Mammary epithelial cell (primary cell): Measurements from ENCODE around the gene OR5H15.

ENCODE experiments used
- CTCF ChIP-seq, 2 donors: IDR thresholded peaks in 1 of 2; conservative IDR thresholded peaks in 1 of 2; 2 replicates each; pipeline ENCODE4 v1.5.1; 2011 to 2012; ENCODE audit warnings: inconsistent platforms in 2 of 2, low read length in 2 of 2, mild to moderate bottlenecking in 2 of 2, control low read depth in 1 of 2, low read depth in 1 of 2; ENCODE audit not compliant: insufficient read depth in 1 of 2; ENCODE audit errors: extremely low read depth in 1 of 2
- EZH2 ChIP-seq: IDR thresholded peaks from 2 replicates; pipeline ENCODE4 v1.6.1; 2012; ENCODE audit warnings: low read length, inconsistent platforms, borderline replicate concordance

GRCh38 chr3:98213276-98213675 is 46.8 kb downstream of the OR5H15 start:
- no peak for TF ChIP-seq CTCF (conservative IDR thresholded peaks at IDR 0.05 in 1 of 2, IDR thresholded peaks at IDR 0.05 in 1 of 2; ENCODE audit: extremely low read depth in 1 of 2, insufficient read depth in 1 of 2, low read depth in 1 of 2, low read length in 2 of 2)
- TF ChIP-seq EZH2: no peak
